MM.1S (cell line): Measurements from ENCODE around the gene VPS26B.

Experiments used
- DNase-seq: peaks from one replicate; pipeline ENCODE4 v3.0.0-alpha.2; 2015
- H2AFZ ChIP-seq: fragments of 300-600 bp; sonication (generic); 2 replicates; pipeline ENCODE4 v1.6.0; 2016; ENCODE audit warnings: antibody characterized with exemption, low read length
- H3F3A ChIP-seq: fragments of 300-600 bp; sonication (generic); 2 replicates; pipeline ENCODE4 v1.6.1; 2016; ENCODE audit warnings: mild to moderate bottlenecking, antibody characterized with exemption, low read length, moderate library complexity, mixed read lengths; ENCODE audit not compliant: insufficient read depth
- H3K27ac ChIP-seq: fragments of 300-600 bp; sonication (generic); 2 replicates; pipeline ENCODE4 v1.5.1; 2016; ENCODE audit warnings: mild to moderate bottlenecking, low read length
- H3K27me3 ChIP-seq: fragments of 300-600 bp; sonication (generic); replicated peaks from 2 replicates; pipeline ENCODE4 v1.6.0; 2016; ENCODE audit warnings: low read length; ENCODE audit not compliant: insufficient read depth
- H3K36me3 ChIP-seq: fragments of 300-600 bp; sonication (generic); replicated peaks from 2 replicates; pipeline ENCODE4 v1.6.1; 2016; ENCODE audit warnings: mild to moderate bottlenecking, low read length, mixed read lengths; ENCODE audit not compliant: insufficient read depth
- H3K4me1 ChIP-seq: fragments of 300-600 bp; sonication (generic); 2 replicates; pipeline ENCODE4 v1.6.1; 2016; ENCODE audit warnings: low read length, mixed read lengths
- H3K4me2 ChIP-seq: fragments of 300-600 bp; sonication (generic); 2 replicates; pipeline ENCODE4 v1.6.0; 2016; ENCODE audit warnings: low read depth, low read length
- H3K4me3 ChIP-seq: fragments of 300-600 bp; sonication (generic); 2 replicates; pipeline ENCODE4 v1.5.1; 2016; ENCODE audit warnings: low read length, mixed read lengths
- H3K79me2 ChIP-seq: fragments of 300-600 bp; sonication (generic); 2 replicates; pipeline ENCODE4 v1.6.1; 2016; ENCODE audit warnings: mixed run types, low read length, mixed read lengths
- H3K9ac ChIP-seq: fragments of 300-600 bp; sonication (generic); 2 replicates; pipeline ENCODE4 v1.6.1; 2016; ENCODE audit warnings: low read length, mixed read lengths
- H3K9me2 ChIP-seq: fragments of 300-600 bp; sonication (generic); replicated peaks from 2 replicates; pipeline ENCODE4 v1.6.1; 2016; ENCODE audit warnings: mild to moderate bottlenecking, low read length, mixed read lengths; ENCODE audit not compliant: insufficient read depth
- H3K9me3 ChIP-seq: fragments of 300-600 bp; sonication (generic); replicated peaks from 2 replicates; pipeline ENCODE4 v1.6.1; 2016; ENCODE audit warnings: mild to moderate bottlenecking, low read length, mixed read lengths; ENCODE audit not compliant: insufficient read depth
- H4K20me1 ChIP-seq: fragments of 300-600 bp; sonication (generic); 2 replicates; pipeline ENCODE4 v1.6.1; 2016; ENCODE audit warnings: mild to moderate bottlenecking, low read length, moderate library complexity, mixed read lengths; ENCODE audit not compliant: insufficient read depth
- CTCF ChIP-seq: fragments of 300-600 bp; sonication (generic); IDR thresholded peaks from 2 replicates; pipeline ENCODE4 v1.5.1; 2016; ENCODE audit warnings: antibody characterized with exemption, low read length, mixed read lengths
- EZH2 ChIP-seq: fragments of 300-600 bp; sonication (generic); optimal IDR thresholded peaks from 2 replicates; pipeline ENCODE3; 2017; ENCODE audit warnings: low read depth, mild to moderate bottlenecking, antibody characterized with exemption, low read length, mixed read lengths
- EZH2phosphoT487 ChIP-seq: fragments of 300-600 bp; sonication (generic); IDR thresholded peaks from 2 replicates; pipeline ENCODE4 v1.6.1; 2018; ENCODE audit warnings: antibody characterized with exemption, low read length

VPS26B gene

GRCh38 chr11:134248910-134249480 lies 24.5 kb downstream of the VPS26B start:
- H3K79me2 ChIP-seq = peaks cover 15% of the 10 kb centered on the region
- peak; percentile 80 for DNase-seq
- H3K9ac ChIP-seq = peak overlapping the region; percentile 6; the same call in 1 of the 2 replicates
- H3K4me2 ChIP-seq = peak overlapping the region; percentile 63
- H4K20me1 ChIP-seq = no peaks in the 10 kb centered on the region
- peak overlapping the region; percentile 70; the same call in 1 of the 2 replicates for H3K27ac ChIP-seq
- H3K9me2 ChIP-seq = no peaks in the 10 kb centered on the region
- H3K4me1 ChIP-seq = peaks cover 24% of the 10 kb centered on the region
- peaks cover 18% of the 10 kb centered on the region; the same call in 1 of the 2 replicates for H3F3A ChIP-seq
- H2AFZ ChIP-seq = no peak overlapping the region; the same call in 1 of the 2 replicates
- H3K4me3 ChIP-seq = peak overlapping the region; percentile 18; the same call in 1 of the 2 replicates
- H3K9me3 ChIP-seq = no peaks in the 10 kb centered on the region
- no peaks in the 10 kb centered on the region for H3K27me3 ChIP-seq
- TF ChIP-seq EZH2phosphoT487 (no peak), CTCF (no peak), EZH2 (no peak)
- 0 out of 2 replicates have a peak, but pooled peaks cover 6% of the 10 kb centered on the region for H3K36me3 ChIP-seq

GRCh38 chr11:134250246-134250645 lies 25.8 kb downstream of the VPS26B start:
- Histone ChIP-seq H3K4me3 (no peak overlapping the region), H3K4me1 (peaks cover 28% of the 10 kb centered on the region), H3F3A (peaks cover 18% of the 10 kb centered on the region; the same call in 1 of the 2 replicates), H3K27ac (no peak overlapping the region), H3K27me3 (no peaks in the 10 kb centered on the region), H3K4me2 (no peak overlapping the region), H4K20me1 (no peaks in the 10 kb centered on the region), H3K9me3 (no peaks in the 10 kb centered on the region), H3K79me2 (peaks cover 27% of the 10 kb centered on the region), H2AFZ (no peak overlapping the region), H3K9ac (no peak overlapping the region), H3K9me2 (no peaks in the 10 kb centered on the region), H3K36me3 (0 out of 2 replicates have a peak, but pooled peaks cover 6% of the 10 kb centered on the region)
- TF ChIP-seq EZH2phosphoT487 (no peak), EZH2 (no peak), CTCF (no peak)
- DNase-seq = no peak

- no peak overlapping the region for H3K27ac ChIP-seq
- H3K9ac ChIP-seq = no peak overlapping the region
- peaks cover 31% of the 10 kb centered on the region for H3K79me2 ChIP-seq
- 0 out of 2 replicates have a peak, but pooled peaks cover 6% of the 10 kb centered on the region for H3K36me3 ChIP-seq
- no peak overlapping the region for H3K4me2 ChIP-seq
- no peaks in the 10 kb centered on the region for H4K20me1 ChIP-seq
- no peak for DNase-seq
- TF ChIP-seq CTCF = no peak
- no peak for TF ChIP-seq EZH2phosphoT487
- TF ChIP-seq EZH2 = no peak
- H3K4me3 ChIP-seq = no peak overlapping the region
- H3K9me2 ChIP-seq = no peaks in the 10 kb centered on the region
- no peaks in the 10 kb centered on the region for H3K27me3 ChIP-seq
- H3K4me1 ChIP-seq = peaks cover 28% of the 10 kb centered on the region
- H3F3A ChIP-seq = peaks cover 18% of the 10 kb centered on the region; the same call in 1 of the 2 replicates
- no peak overlapping the region for H2AFZ ChIP-seq
- H3K9me3 ChIP-seq = no peaks in the 10 kb centered on the region
These were observed 26.2 kb downstream of the VPS26B start for GRCh38 chr11:134250675-134251074.
